ENCODE measurements around the gene SAMD13.
"Not testable (repeated sequence)": the region's sequence is repeated elsewhere in the genome, so short reads cannot be mapped to it uniquely, and the experiment has no call there.

The SAMD13 gene

DNA sequence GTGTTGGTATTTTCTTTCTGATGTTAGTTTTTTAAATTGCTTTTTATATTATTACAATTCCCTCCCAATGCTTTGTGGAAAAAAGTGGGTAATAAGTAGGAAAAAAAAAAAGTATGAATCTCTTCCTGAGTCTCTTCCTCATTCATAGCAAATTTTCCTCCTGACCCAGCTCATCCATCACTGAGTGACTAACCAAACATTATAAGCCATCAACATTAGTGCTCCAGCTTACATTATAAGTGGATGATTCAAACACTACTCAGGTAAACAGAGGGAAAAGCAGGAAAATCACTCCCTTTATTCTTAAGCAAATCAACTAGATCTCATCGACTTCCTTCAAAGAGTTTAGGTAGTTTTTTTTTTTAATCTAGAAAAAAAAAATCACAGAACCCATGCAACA lies 15.4 kb upstream of the SAMD13 start:
- DNase-seq (ENCODE audit: low read depth): no peak

DNA sequence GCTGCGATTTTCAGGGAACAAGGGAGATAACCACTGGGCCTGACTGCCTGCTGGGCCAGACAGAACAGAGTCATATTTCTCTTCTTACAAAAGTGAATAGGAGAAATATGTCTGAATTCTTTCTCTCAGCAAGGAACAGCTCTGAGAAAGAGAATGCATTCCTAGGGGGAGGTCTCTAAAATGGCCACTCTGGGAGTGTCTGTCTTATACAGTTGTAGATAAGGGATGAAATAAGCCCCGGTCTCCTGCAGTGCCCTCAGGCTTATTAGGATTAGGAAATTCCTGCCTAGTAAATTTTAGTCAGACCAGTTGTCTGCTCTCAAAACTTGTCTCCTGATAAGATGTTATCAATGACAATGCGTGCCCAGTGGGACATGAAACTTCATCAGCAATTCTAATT lies 14.1 kb upstream of the SAMD13 start:
- DNase-seq (ENCODE audit: low read depth): not testable (repeated sequence)

DNA sequence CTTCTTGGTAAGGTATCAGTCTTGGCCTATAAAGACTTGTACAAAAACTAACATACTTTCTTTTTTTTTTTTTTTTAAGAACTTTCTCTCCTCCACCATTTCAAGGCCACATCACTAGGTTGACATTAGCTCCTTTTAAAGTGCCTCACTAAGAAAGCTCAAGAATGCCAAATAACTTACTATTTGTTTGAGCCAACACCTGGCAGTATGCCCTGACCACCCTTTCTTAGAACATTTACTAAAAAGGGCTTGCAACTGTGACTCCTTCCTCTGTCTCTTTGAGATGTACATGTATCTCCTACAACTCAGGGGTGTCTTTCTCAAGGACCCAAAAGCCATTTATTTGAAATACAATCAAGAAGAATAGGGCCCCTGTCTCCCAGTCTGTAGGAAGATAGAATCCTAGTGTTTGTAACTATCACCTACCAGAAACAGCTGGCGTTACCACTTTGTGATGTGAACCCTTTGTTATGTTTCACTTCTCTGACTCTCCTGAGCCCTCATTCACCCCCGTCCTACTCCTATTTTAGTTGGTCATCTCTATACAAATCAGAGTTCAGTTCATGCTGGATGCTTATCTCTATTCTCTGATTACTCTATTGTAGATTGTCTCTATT lies 12.2 kb upstream of the SAMD13 start:
- no peak for DNase-seq (ENCODE audit: low read depth)

DNA sequence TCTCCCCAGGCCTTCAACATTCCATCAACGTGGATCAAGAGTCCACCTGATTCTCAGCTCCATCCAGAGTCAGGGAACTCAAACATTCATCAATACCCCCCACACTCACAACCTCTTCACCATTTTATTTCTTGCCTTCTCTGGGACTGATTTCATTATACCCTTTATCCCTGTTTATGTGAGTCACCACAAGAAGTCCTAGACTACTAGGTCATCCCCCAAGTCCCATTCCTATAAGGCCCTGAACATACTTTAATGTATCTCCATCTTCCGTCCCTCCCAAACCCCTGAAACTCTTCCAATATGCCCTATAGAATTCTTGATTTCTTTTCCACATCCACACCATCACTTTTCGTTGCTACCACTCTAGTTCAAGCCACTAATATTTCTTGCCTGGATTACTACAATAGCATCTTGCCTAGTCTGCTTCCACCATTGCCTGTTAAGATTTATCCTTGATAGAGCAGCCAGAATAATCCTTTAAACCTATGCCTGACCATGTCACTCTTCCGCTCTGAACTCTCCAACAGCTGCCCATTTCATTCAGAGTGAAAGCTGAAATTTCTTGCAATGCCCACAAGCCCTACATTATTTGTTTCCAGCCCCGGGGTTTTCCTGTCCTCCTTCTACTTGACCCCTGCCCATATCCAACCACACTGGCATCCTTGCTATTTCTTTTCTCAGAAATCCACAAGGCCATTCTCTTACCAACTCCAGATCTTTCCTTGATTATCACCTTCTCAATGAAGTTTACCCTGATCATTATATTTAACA lies 9.4 kb upstream of the SAMD13 start:
- no peak for DNase-seq (ENCODE audit: low read depth)

DNA sequence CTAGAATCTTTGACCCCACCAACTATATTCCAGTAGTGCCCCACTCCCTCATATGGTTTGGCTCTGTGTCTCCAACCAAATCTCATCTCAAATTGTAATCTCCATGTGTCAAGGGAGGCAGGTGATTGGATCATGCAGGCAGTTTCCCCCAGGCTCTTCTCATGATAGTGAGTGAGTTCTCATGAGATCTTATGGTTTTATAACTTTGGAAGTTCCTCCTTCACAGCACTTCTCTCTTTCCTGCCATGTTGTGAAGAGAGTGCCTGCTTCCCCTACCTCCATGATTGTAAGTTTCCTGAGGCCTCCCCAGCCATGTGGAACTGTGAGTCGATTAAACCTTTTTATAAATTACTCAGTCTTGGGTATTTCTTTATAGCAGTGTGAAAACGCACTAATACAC lies 7.7 kb upstream of the SAMD13 start:
- DNase-seq (ENCODE audit: low read depth): no peak

DNA sequence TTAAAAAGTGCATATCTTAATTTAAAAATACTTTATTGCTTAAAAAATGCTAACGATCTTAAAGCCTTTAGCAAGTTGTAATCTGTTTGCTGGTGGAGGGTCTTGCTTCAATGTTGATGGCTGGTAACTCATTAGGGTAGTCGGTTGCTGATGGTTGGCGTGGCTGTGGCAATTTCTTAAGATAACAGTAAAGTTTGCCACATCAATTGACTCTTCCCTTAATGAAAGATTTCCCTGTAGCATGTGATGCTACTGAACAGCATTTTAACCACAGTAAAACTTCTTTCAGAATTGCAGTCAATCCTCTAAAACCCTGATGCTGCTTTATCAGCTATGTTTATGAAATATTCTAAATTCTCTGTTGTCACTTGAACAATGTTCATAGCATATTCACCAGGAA lies 6.8 kb upstream of the SAMD13 start:
- DNase-seq (ENCODE audit: low read depth): no peak

DNA sequence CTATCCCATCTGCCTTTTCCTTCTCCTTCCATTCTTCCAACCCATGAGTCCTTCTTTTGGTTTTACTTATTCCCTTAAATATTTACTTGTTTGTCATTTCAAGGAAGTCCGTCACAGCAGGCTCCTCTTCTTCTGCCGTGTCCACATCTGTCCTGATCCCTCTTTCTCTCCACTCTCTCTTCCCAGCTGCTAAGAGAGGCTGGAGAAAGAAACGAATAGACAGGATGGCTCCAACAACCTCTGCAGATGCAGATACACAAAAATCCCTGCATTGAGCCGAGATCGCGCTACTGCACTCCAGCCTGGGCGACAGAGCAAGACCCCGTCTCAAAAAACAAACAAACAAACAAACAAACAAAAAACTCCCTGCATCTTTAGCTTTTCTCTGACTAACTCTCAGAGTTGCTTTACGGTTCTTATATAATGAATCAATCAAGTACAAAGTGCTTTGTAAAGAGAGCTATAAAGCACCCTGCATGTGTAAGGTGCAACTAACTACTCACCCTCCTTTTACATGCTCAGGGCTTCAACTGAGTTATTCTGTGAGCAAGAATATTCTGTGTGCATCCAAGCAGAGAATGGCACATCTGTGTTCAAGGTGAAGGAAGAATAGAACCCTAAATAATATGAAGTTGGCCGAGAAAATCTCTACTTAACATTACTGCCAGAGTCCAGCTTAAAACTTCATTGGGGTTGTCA lies 3.8 kb upstream of the SAMD13 start:
- no peak for DNase-seq (ENCODE audit: low read depth)

DNA sequence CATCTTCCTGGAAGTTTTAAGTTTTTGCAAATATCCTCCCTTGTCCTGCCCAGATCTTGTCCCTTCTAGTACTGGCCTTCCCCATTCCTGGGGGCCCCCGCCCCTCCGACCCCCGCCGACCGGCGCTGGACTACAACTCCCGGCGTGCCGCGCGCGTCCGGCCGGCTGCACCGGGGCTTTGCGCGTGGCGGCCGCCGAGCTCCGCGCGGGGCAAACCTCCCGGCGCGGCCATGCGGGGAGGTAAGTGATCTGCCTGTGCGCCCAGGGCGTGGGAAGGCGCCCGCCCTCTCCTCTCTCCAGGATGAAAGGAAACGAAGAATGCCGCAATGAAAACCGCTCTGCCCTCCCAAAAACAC lies 3.2 kb upstream of the SAMD13 start:
- peak; percentile 43 for DNase-seq (ENCODE audit: low read depth)

DNA sequence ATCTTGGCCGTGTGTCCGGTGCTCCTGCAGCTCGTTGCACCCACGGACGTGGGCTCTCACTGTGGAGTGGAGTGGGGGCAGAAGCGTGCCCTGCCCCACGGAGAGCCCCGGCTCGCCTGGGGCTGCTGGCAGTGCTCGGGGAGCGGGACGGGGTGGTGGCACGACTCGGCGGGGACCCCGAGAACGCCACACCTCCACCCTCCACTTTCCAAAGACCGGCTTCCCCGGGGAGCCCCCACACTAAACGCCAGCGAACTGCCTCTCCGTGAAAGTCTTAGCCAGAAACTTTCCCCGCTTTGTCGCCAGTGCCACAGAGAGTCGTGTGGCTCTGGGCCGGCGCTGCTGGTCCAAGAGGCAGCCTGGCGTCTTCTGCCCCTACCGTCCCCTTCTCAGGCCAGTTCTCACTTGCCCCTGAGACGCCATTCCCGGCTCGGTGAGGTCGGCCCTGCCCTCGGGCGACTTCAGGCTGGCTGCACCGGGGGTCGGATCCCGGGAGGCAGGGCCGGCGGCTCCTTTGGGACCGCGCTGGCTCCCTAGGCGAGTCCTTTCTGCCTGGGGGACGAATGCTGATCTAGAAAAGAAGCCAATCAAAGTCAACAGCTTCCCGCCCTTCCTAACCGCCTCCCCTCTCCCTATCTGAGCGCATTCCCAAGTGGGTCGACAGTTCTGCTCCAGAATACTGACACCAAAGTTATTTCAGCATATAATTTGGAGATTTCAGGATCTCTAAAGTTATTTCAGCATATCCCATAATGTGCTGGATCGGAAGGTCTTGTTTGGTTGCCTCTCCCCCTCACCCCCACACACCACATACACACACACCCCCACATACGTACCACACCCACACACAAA lies 2.6 kb upstream of the SAMD13 start:
- DNase-seq (ENCODE audit: low read depth): peak; percentile 9

DNA sequence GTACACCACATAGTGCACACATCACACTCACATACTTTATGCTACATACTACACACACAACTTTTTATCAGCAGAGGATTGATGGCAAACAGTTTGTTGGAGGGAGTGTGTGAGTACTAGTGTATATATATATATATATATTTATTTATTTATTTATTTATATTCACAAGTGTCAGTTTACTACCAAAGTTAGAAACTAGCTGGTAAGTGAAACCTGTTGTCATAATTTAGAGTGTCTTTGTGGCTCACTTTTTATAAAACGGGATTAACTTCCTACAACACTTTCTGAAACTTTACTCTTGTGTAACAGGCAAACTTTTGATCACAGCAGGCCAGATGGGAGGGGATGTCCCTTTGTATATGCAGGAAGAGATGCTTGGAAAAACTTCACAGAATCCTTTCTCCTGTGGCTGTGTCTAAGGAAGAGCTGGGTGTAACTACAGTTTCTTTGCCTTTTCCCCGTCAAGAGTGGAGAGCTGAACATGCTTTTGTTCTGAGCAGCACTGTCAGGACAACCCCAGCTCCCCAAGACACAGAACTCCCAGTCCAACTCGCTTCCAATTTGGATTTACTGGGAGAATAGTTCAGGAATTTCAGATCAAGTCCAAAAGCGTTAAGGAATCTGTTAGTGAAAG lies 1.9 kb upstream of the SAMD13 start:
- no peak for DNase-seq (ENCODE audit: low read depth)

DNA sequence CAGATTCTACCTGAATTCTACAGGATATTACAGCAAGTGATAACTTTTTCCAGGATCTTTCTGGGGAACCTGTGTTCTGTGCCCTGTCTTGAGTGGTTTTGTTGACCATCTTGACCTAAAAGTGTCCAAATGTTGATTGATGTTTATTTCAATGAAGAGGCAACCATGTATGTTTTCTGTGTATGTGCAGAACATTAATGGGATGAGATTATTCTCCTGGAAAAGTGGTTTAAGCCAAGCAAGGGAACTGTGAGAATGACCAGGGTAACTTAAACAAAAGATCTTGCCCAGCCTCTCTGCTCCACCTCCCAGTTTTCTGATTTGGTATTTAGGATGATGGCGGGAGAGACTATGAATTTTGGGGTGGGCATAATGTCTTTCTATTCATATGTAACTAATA lies 1.0 kb upstream of the SAMD13 start:
- DNase-seq (ENCODE audit: low read depth): no peak

DNA sequence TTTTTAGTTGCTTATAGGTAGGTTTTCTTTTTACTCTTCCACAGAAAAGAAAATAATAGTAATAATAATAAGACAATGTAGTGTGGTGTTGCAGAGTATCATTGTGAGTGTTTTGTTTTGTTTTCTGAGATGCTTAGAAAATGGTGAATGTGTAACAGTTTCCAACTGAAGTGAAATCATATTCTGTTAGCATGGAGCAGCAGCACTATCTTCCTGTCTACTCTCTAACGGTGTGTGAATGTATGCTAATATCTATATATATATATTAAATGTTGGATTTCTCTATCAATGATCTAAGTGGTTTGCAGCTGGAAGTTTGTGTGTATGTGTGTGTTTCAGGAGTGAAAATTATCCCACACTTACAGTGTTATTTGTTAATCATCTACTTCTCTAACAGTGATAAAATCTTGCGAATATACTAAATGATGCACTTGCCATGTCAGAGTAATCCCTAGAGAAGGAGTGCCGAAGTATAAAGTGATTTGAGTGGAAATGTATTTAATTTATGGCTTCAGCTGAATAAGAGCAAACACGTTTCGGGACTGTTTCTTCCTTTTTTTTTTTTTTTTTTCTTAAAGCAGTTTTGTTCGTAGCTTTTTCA lies 377 bp downstream of the SAMD13 start:
- DNase-seq (ENCODE audit: low read depth): no peak

DNA sequence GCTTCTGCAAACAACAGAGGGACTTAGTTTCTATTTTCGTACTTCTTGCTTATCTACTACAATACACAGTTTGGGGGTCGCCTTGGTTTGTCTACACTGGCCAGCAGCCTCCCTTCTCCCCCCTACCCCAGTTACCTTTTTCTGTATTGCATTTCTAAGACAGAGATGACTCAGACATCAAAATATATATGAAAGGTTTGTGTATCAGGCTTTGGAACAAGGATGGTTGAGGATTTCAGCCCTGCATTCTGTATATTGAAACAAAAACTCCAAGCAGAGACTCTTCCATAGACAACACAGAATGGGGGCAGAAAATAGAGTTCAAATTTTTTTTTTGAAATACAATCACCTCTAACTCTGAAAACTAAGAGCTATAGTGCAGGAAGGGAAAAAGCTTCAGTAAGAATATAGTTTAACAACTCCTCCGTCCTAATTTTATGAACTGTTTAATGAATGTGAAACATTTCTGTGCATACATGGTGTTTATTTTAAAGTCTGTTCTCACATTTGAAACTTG lies 1.9 kb downstream of the SAMD13 start:
- DNase-seq (ENCODE audit: low read depth): no peak

DNA sequence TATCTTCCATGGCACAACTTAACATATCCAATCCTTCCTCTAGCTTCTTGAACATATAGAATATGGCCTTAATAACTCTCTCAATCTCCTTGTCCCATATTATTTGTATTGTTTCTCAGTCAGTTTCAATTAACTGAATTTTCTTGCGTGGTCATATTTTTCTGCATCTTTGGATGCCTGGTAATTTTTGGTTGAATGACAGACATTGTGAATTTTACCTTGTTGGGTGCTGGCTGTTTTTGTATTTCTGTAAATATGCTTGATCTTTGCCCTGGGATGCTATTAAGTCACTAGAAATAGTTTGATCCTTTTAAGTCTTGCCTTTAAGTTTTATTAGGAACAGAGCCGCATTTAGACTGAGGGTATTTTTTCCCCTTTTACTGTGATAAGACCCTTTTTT lies 5.9 kb downstream of the SAMD13 start:
- DNase-seq (ENCODE audit: low read depth): no peak

DNA sequence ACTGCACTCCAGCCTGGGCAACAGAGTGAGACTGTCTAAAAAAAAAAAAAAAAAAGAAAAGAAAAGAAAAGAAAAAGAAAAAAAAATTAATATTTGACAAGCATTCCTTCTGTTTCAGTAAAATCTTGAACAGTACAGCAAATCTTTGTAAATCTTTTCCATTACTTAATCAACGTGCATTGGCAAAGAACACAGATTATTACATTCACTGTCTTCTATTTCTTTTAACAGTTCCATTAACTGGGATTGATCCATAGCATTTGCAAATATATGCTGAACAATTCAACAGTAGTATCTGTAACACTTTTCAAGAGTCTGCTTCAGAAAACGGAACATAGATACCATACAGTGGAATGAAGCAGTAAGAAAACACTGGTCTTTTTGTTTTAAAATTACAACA lies 9.8 kb downstream of the SAMD13 start:
- DNase-seq (ENCODE audit: low read depth): no peak

DNA sequence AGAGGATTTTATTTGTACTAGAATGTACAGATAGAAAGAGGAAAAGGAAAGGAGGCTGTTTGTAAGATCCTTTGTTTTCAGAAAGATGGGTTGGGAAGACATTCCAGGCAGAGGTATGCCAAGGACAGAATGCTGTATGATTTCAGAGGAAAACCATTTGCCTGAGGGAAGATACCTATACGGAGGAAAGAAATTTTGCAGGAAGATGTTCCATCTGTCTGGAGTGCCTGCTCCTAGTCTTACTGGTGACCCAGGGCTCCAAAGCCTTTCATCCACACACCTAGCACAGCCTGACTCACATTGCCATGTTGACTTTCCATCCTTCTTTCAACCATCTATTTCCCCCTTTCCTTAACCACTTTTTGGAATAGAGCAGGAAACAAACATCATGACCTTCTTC lies 18.2 kb downstream of the SAMD13 start:
- DNase-seq (ENCODE audit: low read depth): no peak

DNA sequence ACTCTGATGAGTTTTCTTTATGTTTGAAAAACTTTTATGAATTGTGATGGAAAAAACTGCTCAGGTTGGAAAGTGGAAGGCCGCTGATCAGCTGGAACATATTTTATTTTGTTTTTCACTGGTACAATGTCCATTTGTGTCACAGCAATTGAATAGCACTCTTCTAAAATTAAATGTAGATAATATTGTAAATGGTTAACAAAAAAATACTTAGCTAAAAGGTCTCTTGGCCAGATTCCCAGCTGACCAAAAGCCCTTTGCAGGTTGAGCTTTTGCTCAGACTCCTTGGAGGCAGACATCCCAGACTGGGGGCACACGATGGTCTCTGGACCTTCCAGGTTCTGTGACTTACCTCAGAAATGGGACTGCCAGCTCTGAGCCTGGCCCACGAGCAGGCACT lies 26.3 kb downstream of the SAMD13 start:
- DNase-seq (ENCODE audit: low read depth): no peak

DNA sequence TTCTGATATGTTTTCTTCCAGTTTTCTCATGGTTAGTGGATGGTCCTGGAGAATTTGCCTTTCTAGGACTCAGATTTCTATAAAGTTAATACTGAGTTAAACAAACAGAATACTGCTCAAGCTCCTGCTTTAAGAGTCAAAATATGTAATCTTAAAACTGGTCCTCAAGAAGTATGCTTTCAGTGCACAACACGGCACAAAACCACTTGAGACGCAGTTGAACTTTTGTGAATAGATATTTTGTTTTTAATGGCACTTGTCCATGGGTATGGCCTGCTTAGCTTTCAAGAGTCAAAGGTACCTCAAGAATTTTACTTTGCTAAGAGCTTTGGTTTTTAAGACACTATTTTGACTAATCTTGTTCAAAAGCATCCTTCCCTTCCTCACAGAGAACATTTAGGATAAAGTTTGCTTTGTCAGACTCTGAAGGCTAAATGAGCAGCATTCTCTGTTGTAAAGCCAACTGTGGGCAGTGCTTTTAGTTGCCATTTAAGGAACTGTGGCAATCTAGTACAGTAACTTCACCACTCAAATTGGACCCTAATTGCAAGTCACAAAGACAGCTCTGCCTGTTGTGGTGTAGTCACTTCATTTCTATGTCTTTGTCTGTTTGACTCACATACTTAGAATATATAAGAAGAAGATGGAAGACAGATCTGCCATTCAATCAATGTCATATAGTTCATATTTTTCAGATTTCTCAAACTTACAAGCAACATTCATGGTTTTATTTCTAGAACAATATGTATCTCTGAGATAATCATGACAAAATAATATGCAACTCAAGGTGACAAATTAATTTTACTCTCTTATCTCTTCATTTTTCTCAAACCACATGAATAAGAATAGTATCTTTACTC lies 28.8 kb downstream of the SAMD13 start:
- DNase-seq (ENCODE audit: low read depth): no peak

DNA sequence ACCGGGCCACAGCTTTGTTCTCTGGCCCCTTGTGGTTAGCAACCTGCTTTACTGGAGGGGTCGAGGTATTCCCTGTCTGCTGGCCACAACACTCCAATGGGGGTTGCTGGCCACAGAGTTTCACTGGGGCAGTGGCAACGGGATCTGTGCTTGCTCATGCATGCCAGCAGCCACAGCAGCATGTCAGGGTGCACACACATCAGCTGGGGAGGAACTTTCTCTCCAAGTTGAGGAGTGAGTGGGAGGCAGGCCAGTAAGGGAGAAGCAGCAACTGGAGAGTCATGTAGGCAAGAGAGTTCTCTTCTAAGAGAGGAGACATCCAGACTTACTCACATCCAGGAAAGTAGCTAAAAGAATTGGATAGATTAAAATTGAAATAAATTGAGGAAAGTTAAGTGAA lies 38.0 kb downstream of the SAMD13 start:
- DNase-seq (ENCODE audit: low read depth): no peak

DNA sequence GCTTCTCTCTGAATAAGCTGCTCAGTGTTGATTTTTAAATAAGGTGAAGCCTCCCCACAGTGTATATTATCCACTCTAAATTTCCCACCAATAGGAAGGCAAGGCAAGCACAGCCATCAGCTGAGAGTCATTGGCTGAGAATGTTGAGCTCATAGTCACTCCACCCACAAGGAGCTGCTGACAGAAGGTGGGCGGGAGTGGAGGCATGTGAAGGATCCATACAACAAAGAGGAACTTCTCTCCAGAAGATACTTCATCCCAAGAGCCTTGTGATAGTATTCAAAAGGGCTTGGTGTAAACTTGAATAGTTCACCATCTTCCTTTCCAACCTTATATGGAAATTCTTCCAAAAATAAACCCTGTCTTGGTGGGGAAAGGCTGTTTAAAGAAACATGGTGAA lies 42.8 kb downstream of the SAMD13 start:
- DNase-seq (ENCODE audit: low read depth): no peak

DNA sequence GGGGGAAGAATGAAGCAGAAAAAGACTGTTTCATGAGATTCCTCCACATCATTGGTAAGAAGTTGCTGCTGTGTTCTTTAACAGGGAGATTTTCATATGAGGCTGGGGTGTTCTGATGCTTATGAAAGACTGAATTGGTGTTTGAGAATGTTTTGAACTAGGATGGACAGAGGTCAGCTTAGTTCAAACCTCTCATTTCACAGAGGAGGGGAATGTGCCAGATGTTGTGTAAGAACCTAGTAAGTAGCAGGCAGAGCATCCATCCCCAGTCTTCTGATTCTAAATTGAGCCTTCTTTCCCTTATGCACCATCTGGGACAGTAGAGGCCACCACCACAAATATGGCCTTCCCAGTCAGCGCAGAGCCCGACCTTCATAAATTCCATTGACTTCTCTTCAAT lies 43.7 kb downstream of the SAMD13 start:
- DNase-seq (ENCODE audit: low read depth): no peak

Measured in activated T-cell treated with anti-CD3 and anti-CD28 coated beads for 48 hours (primary cell).